ENCODE data around the gene STXBP5L. TPM values are rescaled to one million over a fixed set of nuclear protein-coding genes. Genes with fewer than 3 reads are reported as not detected.

Gene STXBP5L
- polyA plus RNA-seq, 3 donors: not detected

DNA sequence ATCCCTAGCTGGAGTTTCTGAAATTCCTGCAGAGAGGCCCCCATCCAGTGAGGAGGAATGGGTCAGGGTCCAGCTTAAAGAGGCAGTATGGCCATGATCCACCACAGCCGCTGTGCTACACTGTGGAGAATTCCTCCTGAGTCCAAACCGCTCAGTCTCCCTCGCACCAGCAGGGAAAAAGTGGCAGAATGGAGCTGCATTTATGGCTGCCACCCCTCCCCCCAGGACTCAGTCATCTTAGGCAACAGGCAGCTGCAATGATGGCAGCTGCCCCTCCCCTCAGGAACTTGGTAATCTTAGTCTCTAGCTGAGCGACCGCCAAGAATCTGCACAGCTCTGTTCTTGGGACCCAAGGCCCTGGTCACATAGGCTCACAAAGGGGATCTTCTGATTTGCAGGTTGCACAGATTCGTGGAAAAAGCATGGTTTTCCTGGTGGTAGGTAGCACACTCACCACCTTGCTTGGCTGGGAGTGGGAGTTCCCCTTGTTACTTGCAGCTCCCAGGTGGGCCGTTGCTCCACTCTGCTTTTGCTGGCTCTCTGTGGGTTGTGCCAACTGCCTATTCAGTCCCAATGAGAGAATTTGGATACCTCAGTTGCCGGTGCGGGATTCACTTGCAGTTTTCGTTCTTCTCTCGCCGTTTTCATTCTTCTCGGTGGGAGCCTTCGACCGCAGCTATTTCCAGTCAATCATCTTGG, 204.1 kb downstream of the STXBP5L start:
- Histone ChIP-seq H3K4me3 (replicated peaks in 1 of 3; ENCODE audit: low read depth in 2 of 3, low read length in 3 of 3) (no peak overlapping the region), H3K36me3 (replicated peaks in 1 of 2; ENCODE audit: control insufficient read depth in 1 of 2, insufficient read depth in 2 of 2, low read length in 2 of 2) (no peaks in the 10 kb centered on the region), H3K79me2 (ENCODE audit: insufficient read depth, low read length) (no peaks in the 10 kb centered on the region), H3K27me3 (ENCODE audit: control insufficient read depth in 2 of 2, insufficient read depth in 2 of 2, low read length in 2 of 2) (no peaks in the 10 kb centered on the region), H3K9me3 (replicated peaks in 1 of 2; ENCODE audit: control insufficient read depth in 1 of 2, insufficient read depth in 1 of 2, low read length in 2 of 2) (peaks cover 6 to 16% of the 10 kb centered on the region in 2 donors), H4K20me1 (ENCODE audit: insufficient read depth, low read length) (no peaks in the 10 kb centered on the region), H2AFZ (ENCODE audit: insufficient read depth, low read depth, low read length, poor library complexity, severe bottlenecking) (no peak overlapping the region), H3K4me1 (ENCODE audit: control insufficient read depth in 1 of 2, insufficient read depth in 2 of 2, low read length in 2 of 2) (no peaks in the 10 kb centered on the region), H3K4me2 (replicated peaks; ENCODE audit: extremely low read depth, low read length, poor library complexity, severe bottlenecking) (no peak overlapping the region), H3K27ac (ENCODE audit: low read depth in 1 of 2, low read length in 2 of 2) (no peak overlapping the region), H3K9ac (ENCODE audit: insufficient read depth, low read length, poor library complexity, severe bottlenecking) (no peak overlapping the region)
- H3K36me3 Mint-ChIP-seq: no peaks in the 10 kb centered on the region
- H3K4me1 Mint-ChIP-seq: no peaks in the 10 kb centered on the region
- 89% methylated on average over 13 of the region's 15 CpGs for WGBS (ENCODE audit: insufficient coverage)
- DNase-seq: no peak
- intact Hi-C loops (cut with micrococcal nuclease): no loop called here
- TF ChIP-seq, protein P1, sequence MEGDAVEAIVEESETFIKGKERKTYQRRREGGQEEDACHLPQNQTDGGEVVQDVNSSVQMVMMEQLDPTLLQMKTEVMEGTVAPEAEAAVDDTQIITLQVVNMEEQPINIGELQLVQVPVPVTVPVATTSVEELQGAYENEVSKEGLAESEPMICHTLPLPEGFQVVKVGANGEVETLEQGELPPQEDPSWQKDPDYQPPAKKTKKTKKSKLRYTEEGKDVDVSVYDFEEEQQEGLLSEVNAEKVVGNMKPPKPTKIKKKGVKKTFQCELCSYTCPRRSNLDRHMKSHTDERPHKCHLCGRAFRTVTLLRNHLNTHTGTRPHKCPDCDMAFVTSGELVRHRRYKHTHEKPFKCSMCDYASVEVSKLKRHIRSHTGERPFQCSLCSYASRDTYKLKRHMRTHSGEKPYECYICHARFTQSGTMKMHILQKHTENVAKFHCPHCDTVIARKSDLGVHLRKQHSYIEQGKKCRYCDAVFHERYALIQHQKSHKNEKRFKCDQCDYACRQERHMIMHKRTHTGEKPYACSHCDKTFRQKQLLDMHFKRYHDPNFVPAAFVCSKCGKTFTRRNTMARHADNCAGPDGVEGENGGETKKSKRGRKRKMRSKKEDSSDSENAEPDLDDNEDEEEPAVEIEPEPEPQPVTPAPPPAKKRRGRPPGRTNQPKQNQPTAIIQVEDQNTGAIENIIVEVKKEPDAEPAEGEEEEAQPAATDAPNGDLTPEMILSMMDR (IDR thresholded peaks at IDR 0.05): no peak
- peaks cover 4 to 8% (median 5%) of the 10 kb centered on the region in 7 donors for H3K9me3 Mint-ChIP-seq
- no peaks in the 10 kb centered on the region for H3K27me3 Mint-ChIP-seq (ENCODE audit: low read depth in 3 of 3)
- H3K27ac Mint-ChIP-seq: no peak overlapping the region
- H3K4me3 Mint-ChIP-seq: no peak overlapping the region

GRCh38 chr3:121126033-121126706, 218.2 kb downstream of the STXBP5L start:
- Histone ChIP-seq H3K36me3 (replicated peaks in 1 of 2; ENCODE audit: control insufficient read depth in 1 of 2, insufficient read depth in 2 of 2, low read length in 2 of 2) (no peaks in the 10 kb centered on the region), H3K4me3 (replicated peaks in 1 of 3; ENCODE audit: low read depth in 2 of 3, low read length in 3 of 3) (no peak overlapping the region), H3K79me2 (ENCODE audit: insufficient read depth, low read length) (no peaks in the 10 kb centered on the region), H3K9ac (ENCODE audit: insufficient read depth, low read length, poor library complexity, severe bottlenecking) (no peak overlapping the region), H4K20me1 (ENCODE audit: insufficient read depth, low read length) (no peaks in the 10 kb centered on the region), H2AFZ (ENCODE audit: insufficient read depth, low read depth, low read length, poor library complexity, severe bottlenecking) (no peak overlapping the region), H3K4me1 (ENCODE audit: control insufficient read depth in 1 of 2, insufficient read depth in 2 of 2, low read length in 2 of 2) (no peaks in the 10 kb centered on the region), H3K27ac (ENCODE audit: low read depth in 1 of 2, low read length in 2 of 2) (no peak overlapping the region), H3K9me3 (replicated peaks in 1 of 2; ENCODE audit: control insufficient read depth in 1 of 2, insufficient read depth in 1 of 2, low read length in 2 of 2) (peaks cover 0 to 7% of the 10 kb centered on the region in 2 donors), H3K4me2 (replicated peaks; ENCODE audit: extremely low read depth, low read length, poor library complexity, severe bottlenecking) (no peak overlapping the region), H3K27me3 (ENCODE audit: control insufficient read depth in 2 of 2, insufficient read depth in 2 of 2, low read length in 2 of 2) (no peaks in the 10 kb centered on the region)
- H3K27ac Mint-ChIP-seq: no peak overlapping the region
- no peaks in the 10 kb centered on the region for H3K4me1 Mint-ChIP-seq
- no peak overlapping the region for H3K4me3 Mint-ChIP-seq
- DNase-seq: no peak
- no peaks in the 10 kb centered on the region for H3K27me3 Mint-ChIP-seq (ENCODE audit: low read depth in 3 of 3)
- intact Hi-C loops (cut with micrococcal nuclease): no loop called here
- H3K36me3 Mint-ChIP-seq: no peaks in the 10 kb centered on the region
- TF ChIP-seq, protein P1 (IDR thresholded peaks at IDR 0.05): no peak
- no CpG with 5 or more reads among the region's 1 CpG for WGBS (ENCODE audit: insufficient coverage)
- peaks cover 0 to 2% (median 0%) of the 10 kb centered on the region in 7 donors for H3K9me3 Mint-ChIP-seq

Measured in CD14-positive monocyte (primary cell).